HCT116 (cell line): Measurements from ENCODE around the gene CASTOR2.
A peak's percentile ranks its signal among the peaks of the same experiment; 100 is the strongest.

Source experiments
- CEBPB ChIP-seq: IDR thresholded peaks from 2 replicates; pipeline ENCODE4 v1.6.1; 2012; ENCODE audit warnings: low read depth
- CTCF ChIP-seq, 3 experiments: fragments of 200-600 bp in 1 of 3; sonication (generic) in 1 of 3; IDR thresholded peaks in 2 of 3; conservative IDR thresholded peaks in 1 of 3; 2 replicates each; pipeline ENCODE4 v1.5.1; 2012 to 2017; ENCODE audit warnings: low read depth in 2 of 3, low read length in 2 of 3, antibody characterized with exemption in 1 of 3, borderline replicate concordance in 1 of 3, control low read depth in 1 of 3, mild to moderate bottlenecking in 1 of 3, mixed read lengths in 1 of 3, mixed run types in 1 of 3, moderate library complexity in 1 of 3; ENCODE audit not compliant: insufficient read depth in 1 of 3
- EGR1 ChIP-seq: IDR thresholded peaks from 2 replicates; pipeline ENCODE4 v1.6.1; 2012; ENCODE audit warnings: low read depth
- EZH2 ChIP-seq: fragments of 200-600 bp; sonication (generic); IDR thresholded peaks from 2 replicates; pipeline ENCODE4 v1.6.1; 2017; ENCODE audit warnings: antibody characterized with exemption, mixed run types
- EZH2phosphoT487 ChIP-seq: fragments of 200-600 bp; IDR thresholded peaks from 2 replicates; pipeline ENCODE4 v1.6.1; 2018; ENCODE audit warnings: antibody characterized with exemption, borderline replicate concordance
- POLR2A ChIP-seq: IDR thresholded peaks from 2 replicates; pipeline ENCODE4 v1.7.0; 2011; ENCODE audit warnings: borderline replicate concordance; ENCODE audit not compliant: insufficient read depth, insufficient read length; ENCODE audit errors: extremely low read depth
- POLR2AphosphoS5 ChIP-seq: IDR thresholded peaks from 2 replicates; pipeline ENCODE4 v1.6.1; 2011; ENCODE audit warnings: mild to moderate bottlenecking, low read depth, low read length, moderate library complexity
- RAD21 ChIP-seq: IDR thresholded peaks from 2 replicates; pipeline ENCODE4 v1.6.1; 2012; ENCODE audit warnings: low read depth, mild to moderate bottlenecking
- REST ChIP-seq: IDR thresholded peaks from 2 replicates; pipeline ENCODE4 v1.6.1; 2012; ENCODE audit warnings: low read depth
- SIN3A ChIP-seq: IDR thresholded peaks from 2 replicates; pipeline ENCODE4 v1.6.1; 2012; ENCODE audit warnings: low read depth
- SRF ChIP-seq: IDR thresholded peaks from 2 replicates; pipeline ENCODE4 v1.6.1; 2012; ENCODE audit warnings: low read depth
- TF ChIP-seq, protein P1 (sequence below): IDR thresholded peaks from 2 replicates; pipeline ENCODE4 v1.6.1; 2012

GRCh38 chr7:75033064-75033463, 68.6 kb downstream of the CASTOR2 start:
- TF ChIP-seq CTCF (IDR thresholded peaks at IDR 0.05 in 2 of 3, conservative IDR thresholded peaks at IDR 0.05 in 1 of 3; ENCODE audit: borderline replicate concordance in 1 of 3, insufficient read depth in 1 of 3, low read depth in 2 of 3, low read length in 2 of 3) (peak in 2 of 3 experiments; percentile 41 to 47; a peak in 4 of 6 replicates), REST (no peak), POLR2A (no peak), CEBPB (no peak), SRF (no peak), EZH2 (no peak), EGR1 (no peak), RAD21 (no peak), SIN3A (no peak), POLR2AphosphoS5 (no peak), EZH2phosphoT487 (no peak)
- TF ChIP-seq, protein P1, sequence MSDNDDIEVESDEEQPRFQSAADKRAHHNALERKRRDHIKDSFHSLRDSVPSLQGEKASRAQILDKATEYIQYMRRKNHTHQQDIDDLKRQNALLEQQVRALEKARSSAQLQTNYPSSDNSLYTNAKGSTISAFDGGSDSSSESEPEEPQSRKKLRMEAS = no peak
